ENCODE data around the gene PARD3B.

PARD3B gene

GRCh38 chr2:205193836-205194228, 648.6 kb downstream of the PARD3B start:
- TF ChIP-seq MAX (IDR thresholded peaks at IDR 0.05; ENCODE audit: low read depth, low read length), result no peak
- no peak for TF ChIP-seq MYC (IDR thresholded peaks at IDR 0.05; ENCODE audit: low read depth, low read length)
- TF ChIP-seq CTCF (IDR thresholded peaks at IDR 0.05; ENCODE audit: low read depth, low read length), result no peak
- TF ChIP-seq POLR2A (IDR thresholded peaks at IDR 0.05; ENCODE audit: extremely low read depth, insufficient read length), result no peak
- no peak overlapping the region for H3K4me3 ChIP-seq (ENCODE audit: low read depth, low read length)
- DNase-seq (ENCODE audit: low read depth), result no peak

- H3K4me3 ChIP-seq (ENCODE audit: low read depth, low read length), result no peak overlapping the region
- no peak for DNase-seq (ENCODE audit: low read depth)
- TF ChIP-seq MYC (IDR thresholded peaks at IDR 0.05; ENCODE audit: low read depth, low read length) (no peak), MAX (IDR thresholded peaks at IDR 0.05; ENCODE audit: low read depth, low read length) (no peak), CTCF (IDR thresholded peaks at IDR 0.05; ENCODE audit: low read depth, low read length) (no peak), POLR2A (IDR thresholded peaks at IDR 0.05; ENCODE audit: extremely low read depth, insufficient read length) (no peak)
Observed at GRCh38 chr2:205197468-205198139, 652.3 kb downstream of the PARD3B start.

- TF ChIP-seq MYC (IDR thresholded peaks at IDR 0.05; ENCODE audit: low read depth, low read length) (no peak), CTCF (IDR thresholded peaks at IDR 0.05; ENCODE audit: low read depth, low read length) (no peak), POLR2A (IDR thresholded peaks at IDR 0.05; ENCODE audit: extremely low read depth, insufficient read length) (no peak), MAX (IDR thresholded peaks at IDR 0.05; ENCODE audit: low read depth, low read length) (no peak)
- no peak overlapping the region for H3K4me3 ChIP-seq (ENCODE audit: low read depth, low read length)
- DNase-seq (ENCODE audit: low read depth), result no peak
Observed at GRCh38 chr2:205198140-205198525, 652.9 kb downstream of the PARD3B start.

- no peak for TF ChIP-seq MAX (IDR thresholded peaks at IDR 0.05; ENCODE audit: low read depth, low read length)
- H3K4me3 ChIP-seq (ENCODE audit: low read depth, low read length), result no peak overlapping the region
- no peak for DNase-seq (ENCODE audit: low read depth)
Observed at GRCh38 chr2:205199165-205199850, 654.0 kb downstream of the PARD3B start.

GRCh38 chr2:205210494-205210893, 665.2 kb downstream of the PARD3B start:
- no peak overlapping the region for H3K4me3 ChIP-seq (ENCODE audit: low read depth, low read length)
- no peak for TF ChIP-seq MYC (IDR thresholded peaks at IDR 0.05; ENCODE audit: low read depth, low read length)
- no peak for TF ChIP-seq POLR2A (IDR thresholded peaks at IDR 0.05; ENCODE audit: extremely low read depth, insufficient read length)
- no peak for TF ChIP-seq CTCF (IDR thresholded peaks at IDR 0.05; ENCODE audit: low read depth, low read length)
- no peak for TF ChIP-seq MAX (IDR thresholded peaks at IDR 0.05; ENCODE audit: low read depth, low read length)
- DNase-seq (ENCODE audit: low read depth), result no peak

GRCh38 chr2:205212357-205212756, 667.1 kb downstream of the PARD3B start:
- TF ChIP-seq POLR2A (IDR thresholded peaks at IDR 0.05; ENCODE audit: extremely low read depth, insufficient read length), result no peak
- no peak for TF ChIP-seq MYC (IDR thresholded peaks at IDR 0.05; ENCODE audit: low read depth, low read length)
- TF ChIP-seq MAX (IDR thresholded peaks at IDR 0.05; ENCODE audit: low read depth, low read length), result no peak
- TF ChIP-seq CTCF (IDR thresholded peaks at IDR 0.05; ENCODE audit: low read depth, low read length), result no peak
- H3K4me3 ChIP-seq (ENCODE audit: low read depth, low read length), result no peak overlapping the region
- DNase-seq (ENCODE audit: low read depth), result no peak
